Panc1 (cell line): ENCODE data around the gene USF1. TPM values are rescaled to one million over a fixed set of nuclear protein-coding genes. Genes with fewer than 3 reads are reported as not detected.
"Not testable (repeated sequence)": the region's sequence is repeated elsewhere in the genome, so short reads cannot be mapped to it uniquely, and the experiment has no call there.

Experiments used
- ATAC-seq: fragments of 200-7000 bp; cut with Tn5 transposase; 2 replicates; pipeline ENCODE4 v1.9.1; 2020; ENCODE audit warnings: mild to moderate bottlenecking, moderate library complexity
- BruUV-seq: library from RNA; stranded (reverse); fragments of 400-500 nt; replicated peaks from 2 replicates; lab custom pipeline; 2021; lab: Mats Ljungman, UMichigan
- CTCF ChIA-PET: fragments of 300-600 bp; sonication (Branson Sonifier 250); formaldehyde crosslinking; loops from one replicate; lab custom pipeline; 2022; ENCODE audit warnings: antibody characterized with exemption; lab: Charles Lee
- POLR2A ChIA-PET: fragments of 300-600 bp; sonication (Branson Sonifier 250); formaldehyde crosslinking; loops from one replicate; lab custom pipeline; 2022; ENCODE audit warnings: antibody characterized with exemption; lab: Charles Lee
- DNase-seq: peaks from one replicate; pipeline ENCODE4 v3.0.0-alpha.2; 2010; ENCODE audit warnings: low read depth, low spot score
- H3K27ac ChIP-seq: 2 replicates; pipeline ENCODE4 v1.5.1; 2011; ENCODE audit warnings: mild to moderate bottlenecking, low read length, inconsistent platforms
- H3K27me3 ChIP-seq: fragments of 200-500 bp; sonication (Bioruptor generic); 2 replicates; pipeline ENCODE4 v1.6.0; 2014; ENCODE audit warnings: low read length, inconsistent platforms; ENCODE audit not compliant: control insufficient read depth, insufficient read depth
- H3K36me3 ChIP-seq: fragments of 200-500 bp; sonication (Bioruptor generic); 2 replicates; pipeline ENCODE4 v1.5.1; 2014; ENCODE audit warnings: inconsistent platforms, mild to moderate bottlenecking, low read length, moderate library complexity; ENCODE audit not compliant: control insufficient read depth, insufficient read depth
- H3K4me1 ChIP-seq: 2 replicates; pipeline ENCODE4 v1.5.1; 2011; ENCODE audit warnings: inconsistent platforms, mild to moderate bottlenecking, low read length, moderate library complexity; ENCODE audit not compliant: control insufficient read depth, insufficient read depth
- H3K4me3 ChIP-seq, 2 experiments: 2 replicates each; pipeline ENCODE4 v1.5.1; 2011 to 2012; ENCODE audit warnings: low read depth in 2 of 2, low read length in 2 of 2, mild to moderate bottlenecking in 2 of 2, inconsistent platforms in 1 of 2, moderate library complexity in 1 of 2
- H3K9me3 ChIP-seq: fragments of 200-500 bp; sonication (Bioruptor generic); 2 replicates; pipeline ENCODE4 v1.5.1; 2014; ENCODE audit warnings: low read depth, mild to moderate bottlenecking, inconsistent platforms, low read length, moderate library complexity; ENCODE audit not compliant: control insufficient read depth, insufficient read depth
- CTCF ChIP-seq: fragments of 450-650 bp; IDR thresholded peaks from 2 replicates; pipeline ENCODE4 v1.5.1; 2017; ENCODE audit warnings: mild to moderate bottlenecking
- POLR2AphosphoS5 ChIP-seq: IDR thresholded peaks from 2 replicates; pipeline ENCODE4 v1.6.1; 2012; ENCODE audit warnings: mild to moderate bottlenecking, low read depth, low read length, moderate library complexity
- REST ChIP-seq, 2 experiments: IDR thresholded peaks; 2 replicates each; pipeline ENCODE4 v1.6.1; 2011 to 2012; ENCODE audit warnings: low read depth in 2 of 2, control low read depth in 1 of 2, low read length in 1 of 2, mild to moderate bottlenecking in 1 of 2, moderate library complexity in 1 of 2; ENCODE audit not compliant: insufficient read depth in 1 of 2
- SIN3A ChIP-seq: IDR thresholded peaks from 2 replicates; pipeline ENCODE4 v1.6.1; 2012; ENCODE audit warnings: low read depth, mild to moderate bottlenecking, low read length, moderate library complexity, borderline replicate concordance; ENCODE audit not compliant: insufficient read depth
- TCF7L2 ChIP-seq: IDR thresholded peaks from 2 replicates; pipeline ENCODE4 v1.6.1; 2011; ENCODE audit warnings: mild to moderate bottlenecking, low read depth, low read length, inconsistent platforms
- in situ Hi-C: cut with HindIII; loops from 2 replicates; pipeline ENCODE4 v1.10.0; 2016; ENCODE audit warnings: low sequenced_read_pairs, low pct_unique_long_range_greater_than_20kb
- intact Hi-C: fragments of 100-400 bp; cut with micrococcal nuclease; formaldehyde crosslinking; loops from one replicate; pipeline ENCODE4 v1.10.0; 2022; ENCODE audit not compliant: unreplicated experiment
- total RNA-seq: library from RNA; stranded (reverse); gene quantifications from one replicate; pipeline ENCODE4 v1.2.1, GENCODE V29; 2021; ENCODE audit not compliant: unreplicated experiment

The USF1 gene
- total RNA-seq, 1 experiment from 2014 or later: 57.7 TPM

- CTCF ChIA-PET, intact Hi-C loops, H3K9me3 ChIP-seq, H3K4me3 ChIP-seq, H3K27me3 ChIP-seq, H3K27ac ChIP-seq, H3K36me3 ChIP-seq, POLR2A ChIA-PET, DNase-seq, in situ Hi-C loops, ATAC-seq, BruUV-seq: not testable (repeated sequence)
- H3K4me1 ChIP-seq: peaks cover 30% of the 10 kb centered on the region
Observed at GRCh38 chr1:161016683-161017082, 29.1 kb downstream of the USF1 start.

GRCh38 chr1:161013488-161014230 lies 32.1 kb downstream of the USF1 start:
- ATAC-seq: peak; percentile 88
- intact Hi-C loops (no loop called here), in situ Hi-C loops (no loop called here)
- TF ChIP-seq CTCF (no peak), TCF7L2 (no peak), SIN3A (no peak), POLR2AphosphoS5 (no peak)
- ChIA-PET POLR2A (no interaction called here), CTCF (interaction anchor here (1.1 kb wide), 1 partner anchor 16 kb away, joined by 3 read pairs; no protein-coding TSS in a partner anchor)
- BruUV-seq: no TSS peak
- no peaks in the 10 kb centered on the region for H3K36me3 ChIP-seq
- H3K4me1 ChIP-seq: peaks cover 21% of the 10 kb centered on the region
- H3K27me3 ChIP-seq: no peaks in the 10 kb centered on the region
- H3K4me3 ChIP-seq: peak overlapping the region; percentile 20 to 43
- DNase-seq: no peak
- peak overlapping the region; percentile 81 for H3K27ac ChIP-seq
- H3K9me3 ChIP-seq: no peaks in the 10 kb centered on the region

GRCh38 chr1:161013131-161013487 lies 32.7 kb downstream of the USF1 start:
- Histone ChIP-seq H3K27ac (peak overlapping the region; percentile 81), H3K36me3 (no peaks in the 10 kb centered on the region), H3K4me3 (peak overlapping the region in 1 of 2 experiments; percentile 43; a peak in 3 of 4 replicates), H3K4me1 (peaks cover 16% of the 10 kb centered on the region), H3K27me3 (no peaks in the 10 kb centered on the region), H3K9me3 (no peaks in the 10 kb centered on the region)
- POLR2A ChIA-PET: no interaction called here
- ATAC-seq (peak; percentile 40), DNase-seq (no peak)
- CTCF ChIA-PET: interaction anchor here (1.1 kb wide), 1 partner anchor 16 kb away, joined by 3 read pairs; no protein-coding TSS in a partner anchor
- in situ Hi-C loops (no loop called here), intact Hi-C loops (no loop called here)
- BruUV-seq: no TSS peak
- no peak for TF ChIP-seq CTCF
- no peak for TF ChIP-seq SIN3A
- TF ChIP-seq TCF7L2: no peak
- no peak for TF ChIP-seq POLR2AphosphoS5
- TF ChIP-seq REST (IDR thresholded peaks at IDR 0.05; ENCODE audit: insufficient read depth in 1 of 2, low read depth in 2 of 2, low read length in 1 of 2): no peak
